Endothelial cell (in vitro differentiated cells): ENCODE results near the gene INSIG1. TPM values are rescaled to one million over a fixed set of nuclear protein-coding genes. Genes with fewer than 3 reads are reported as not detected.

Source experiments
- DNase-seq: peaks from one replicate; pipeline ENCODE4 v3.0.0; 2021; ENCODE audit warnings: low spot score
- H3K27ac Mint-ChIP-seq: one replicate; pipeline ENCODE4 v1.8.0; 2021; ENCODE audit warnings: mixed read lengths, inconsistent platforms; ENCODE audit not compliant: unreplicated experiment
- H3K27me3 Mint-ChIP-seq: one replicate; pipeline ENCODE4 v1.8.0; 2021; ENCODE audit warnings: mild to moderate bottlenecking, moderate library complexity, mixed read lengths, inconsistent platforms; ENCODE audit not compliant: unreplicated experiment
- H3K36me3 Mint-ChIP-seq: one replicate; pipeline ENCODE4 v1.8.0; 2021; ENCODE audit warnings: mild to moderate bottlenecking, low read depth, mixed read lengths, inconsistent platforms; ENCODE audit not compliant: unreplicated experiment
- H3K4me1 Mint-ChIP-seq: one replicate; pipeline ENCODE4 v1.8.0; 2021; ENCODE audit warnings: mild to moderate bottlenecking, mixed read lengths, inconsistent platforms; ENCODE audit not compliant: unreplicated experiment
- H3K4me3 Mint-ChIP-seq: one replicate; pipeline ENCODE4 v1.8.0; 2021; ENCODE audit warnings: mild to moderate bottlenecking, mixed read lengths, inconsistent platforms; ENCODE audit not compliant: unreplicated experiment
- H3K9me3 Mint-ChIP-seq: one replicate; pipeline ENCODE4 v1.8.0; 2021; ENCODE audit warnings: mixed read lengths, inconsistent platforms; ENCODE audit not compliant: unreplicated experiment
- CTCF ChIP-seq: fragments of 200-600 bp; sonication (generic); IDR thresholded peaks from one replicate; pipeline ENCODE4 v1.5.0; 2021; ENCODE audit warnings: antibody characterized with exemption; ENCODE audit not compliant: unreplicated experiment
- total RNA-seq: library from RNA; stranded (reverse); fragmentation: NEBNext Ultra II Directional; extraction: Animal tissue kit (Norgen Biotek cat#: 25700); gene quantifications from one replicate; pipeline ENCODE4 v1.2.1, GENCODE V29; 2021; ENCODE audit not compliant: unreplicated experiment

Gene INSIG1
- total RNA-seq, 1 donor from 2014 or later, result 53.1 TPM

- Mint-ChIP-seq H3K4me1 (peaks cover 12% of the 10 kb centered on the region), H3K9me3 (no peaks in the 10 kb centered on the region), H3K27me3 (no peaks in the 10 kb centered on the region), H3K4me3 (no peak overlapping the region), H3K27ac (no peak overlapping the region), H3K36me3 (peaks cover 43% of the 10 kb centered on the region)
- no peak for TF ChIP-seq CTCF
- no peak for DNase-seq
These were observed 7.7 kb downstream of the INSIG1 start for GRCh38 chr7:155305231-155305904.

DNA sequence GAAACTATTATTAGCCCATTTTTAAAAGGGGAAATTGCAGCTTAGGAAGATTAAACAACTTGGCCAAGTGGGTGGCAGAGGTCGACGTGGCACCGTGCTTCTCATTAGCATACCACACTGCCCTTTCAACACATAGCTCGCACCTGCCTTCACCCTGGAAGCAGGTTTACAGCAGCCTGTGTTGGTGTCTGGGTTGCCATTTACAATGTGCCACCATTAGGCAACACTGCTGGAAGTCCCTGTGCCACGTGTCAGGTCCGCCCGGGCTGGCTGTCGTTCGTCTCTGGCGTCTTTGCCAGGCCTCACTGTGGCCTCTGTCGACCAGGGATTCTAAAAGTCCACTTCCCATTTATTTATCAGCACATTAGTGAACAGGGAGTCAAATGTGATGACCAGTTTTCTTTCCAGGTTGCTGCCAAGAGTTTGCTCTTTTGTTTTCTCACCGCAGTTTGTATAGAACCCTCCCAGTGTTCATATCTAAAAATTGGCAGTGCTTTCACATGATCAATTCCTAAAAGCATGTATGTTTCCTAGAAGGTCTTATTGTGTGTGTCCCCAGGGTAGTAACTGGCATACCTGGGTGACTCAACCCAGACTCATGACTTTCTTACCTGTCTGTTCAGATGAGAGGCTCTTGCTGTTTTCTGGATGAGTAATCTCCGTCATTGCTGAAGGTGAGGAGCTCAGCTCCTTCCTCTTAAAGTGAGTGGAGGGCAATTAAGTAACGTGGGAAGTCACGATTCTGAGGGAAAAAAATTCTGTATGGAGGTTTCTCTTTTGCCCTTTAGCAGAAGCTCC lies 9.2 kb downstream of the INSIG1 start:
- H3K27me3 Mint-ChIP-seq, result peaks cover 2% of the 10 kb centered on the region
- H3K9me3 Mint-ChIP-seq, result no peaks in the 10 kb centered on the region
- TF ChIP-seq CTCF, result no peak
- no peak for DNase-seq
- H3K27ac Mint-ChIP-seq, result peak overlapping the region; percentile 13
- H3K4me3 Mint-ChIP-seq, result no peak overlapping the region
- H3K36me3 Mint-ChIP-seq, result peaks cover 38% of the 10 kb centered on the region
- H3K4me1 Mint-ChIP-seq, result no peaks in the 10 kb centered on the region

- no peak for TF ChIP-seq CTCF
- H3K27me3 Mint-ChIP-seq, result peaks cover 2% of the 10 kb centered on the region
- DNase-seq, result no peak
- H3K4me1 Mint-ChIP-seq, result no peaks in the 10 kb centered on the region
- H3K4me3 Mint-ChIP-seq, result peak overlapping the region; percentile 47
- H3K27ac Mint-ChIP-seq, result no peak overlapping the region
- peaks cover 31% of the 10 kb centered on the region for H3K36me3 Mint-ChIP-seq
- H3K9me3 Mint-ChIP-seq, result no peaks in the 10 kb centered on the region
These were observed 10.8 kb downstream of the INSIG1 start for GRCh38 chr7:155308330-155309020.

- DNase-seq, result no peak
- Mint-ChIP-seq H3K27me3 (peaks cover 2% of the 10 kb centered on the region), H3K36me3 (peaks cover 29% of the 10 kb centered on the region)
These were observed 11.3 kb downstream of the INSIG1 start for GRCh38 chr7:155309021-155309338.

More at GRCh38 chr7:155309021-155309338, 11.3 kb downstream of the INSIG1 start:
- Mint-ChIP-seq H3K27ac (no peak overlapping the region), H3K4me1 (no peaks in the 10 kb centered on the region), H3K4me3 (peak overlapping the region; percentile 47), H3K9me3 (no peaks in the 10 kb centered on the region)
- no peak for TF ChIP-seq CTCF
